Stimulated activated naive CD4-positive, alpha-beta T cell (primary cell): ENCODE measurements around the gene FMNL2.
"Not testable (repeated sequence)": the region's sequence is repeated elsewhere in the genome, so short reads cannot be mapped to it uniquely, and the experiment has no call there.

Source experiments
- DNase-seq, 6 experiments: peaks; one replicate each; lab custom pipeline; 2025; lab: John Stamatoyannopoulos, UW

FMNL2 gene

GRCh38 chr2:152376385-152376784 is 41.4 kb downstream of the FMNL2 start:
- no peak for DNase-seq

- DNase-seq = no peak
These were observed 42.0 kb downstream of the FMNL2 start for GRCh38 chr2:152376968-152377367.

- no peak for DNase-seq
These were observed 44.1 kb downstream of the FMNL2 start for GRCh38 chr2:152379089-152379488.

GRCh38 chr2:152380261-152381055 is 45.5 kb downstream of the FMNL2 start:
- no peak for DNase-seq

- no peak for DNase-seq
These were observed 48.7 kb downstream of the FMNL2 start for GRCh38 chr2:152383702-152384101.

- DNase-seq = no peak
These were observed 50.0 kb downstream of the FMNL2 start for GRCh38 chr2:152384992-152385391.

- no peak for DNase-seq
These were observed 50.7 kb downstream of the FMNL2 start for GRCh38 chr2:152385650-152386049.

- DNase-seq = no peak
These were observed 51.3 kb downstream of the FMNL2 start for GRCh38 chr2:152386266-152386665.

- DNase-seq = no peak
These were observed 52.1 kb downstream of the FMNL2 start for GRCh38 chr2:152387041-152387440.

GRCh38 chr2:152388269-152388668 is 53.3 kb downstream of the FMNL2 start:
- not testable (repeated sequence) for DNase-seq

GRCh38 chr2:152389483-152389882 is 54.5 kb downstream of the FMNL2 start:
- no peak for DNase-seq

- no peak for DNase-seq
These were observed 55.9 kb downstream of the FMNL2 start for GRCh38 chr2:152390837-152391236.

- DNase-seq = no peak
These were observed 56.3 kb downstream of the FMNL2 start for GRCh38 chr2:152391318-152391717.

GRCh38 chr2:152393377-152393776 is 58.4 kb downstream of the FMNL2 start:
- DNase-seq = no peak

- DNase-seq = no peak
These were observed 59.4 kb downstream of the FMNL2 start for GRCh38 chr2:152394326-152394725.

GRCh38 chr2:152395103-152395502 is 60.1 kb downstream of the FMNL2 start:
- DNase-seq = no peak

GRCh38 chr2:152395572-152395971 is 60.6 kb downstream of the FMNL2 start:
- no peak for DNase-seq

GRCh38 chr2:152396051-152396511 is 61.1 kb downstream of the FMNL2 start:
- DNase-seq = no peak

GRCh38 chr2:152396763-152397162 is 61.8 kb downstream of the FMNL2 start:
- DNase-seq = no peak

GRCh38 chr2:152399003-152399402 is 64.0 kb downstream of the FMNL2 start:
- DNase-seq = no peak

GRCh38 chr2:152400607-152401214 is 65.7 kb downstream of the FMNL2 start:
- DNase-seq = no peak

- DNase-seq = no peak
These were observed 68.1 kb downstream of the FMNL2 start for GRCh38 chr2:152402780-152403759.
